Glomerular visceral epithelial cell (primary cell): ENCODE measurements around the gene GARNL3.

Experiments used
- DNase-seq: peaks from one replicate; pipeline ENCODE4 v3.0.0-alpha.2; 2016; ENCODE audit errors: extremely low spot score

Gene GARNL3

DNA sequence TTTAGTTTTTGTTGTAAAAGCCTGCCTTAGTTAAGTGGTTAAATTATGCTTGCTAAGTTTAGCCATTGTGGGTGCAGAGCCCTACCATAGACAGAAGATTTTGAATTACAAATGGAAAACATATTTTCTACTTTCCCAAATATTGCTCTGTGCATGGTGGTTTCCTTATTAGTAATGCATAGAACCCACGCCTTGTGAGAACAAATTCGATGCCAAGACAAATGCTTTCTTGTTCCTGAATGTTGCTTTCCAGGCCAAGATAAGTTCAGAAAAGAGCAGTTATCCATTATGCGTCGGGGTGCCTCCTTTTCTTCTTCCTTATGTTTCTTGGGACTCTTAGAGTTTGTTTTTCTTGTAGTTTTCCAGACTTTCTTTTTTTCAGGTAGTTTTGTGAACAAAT, 31.0 kb upstream of the GARNL3 start:
- no peak for DNase-seq

GRCh38 chr9:127233989-127234388, 30.6 kb upstream of the GARNL3 start:
- no peak for DNase-seq

- no peak for DNase-seq
Measured at GRCh38 chr9:127237801-127238200, 26.8 kb upstream of the GARNL3 start.

DNA sequence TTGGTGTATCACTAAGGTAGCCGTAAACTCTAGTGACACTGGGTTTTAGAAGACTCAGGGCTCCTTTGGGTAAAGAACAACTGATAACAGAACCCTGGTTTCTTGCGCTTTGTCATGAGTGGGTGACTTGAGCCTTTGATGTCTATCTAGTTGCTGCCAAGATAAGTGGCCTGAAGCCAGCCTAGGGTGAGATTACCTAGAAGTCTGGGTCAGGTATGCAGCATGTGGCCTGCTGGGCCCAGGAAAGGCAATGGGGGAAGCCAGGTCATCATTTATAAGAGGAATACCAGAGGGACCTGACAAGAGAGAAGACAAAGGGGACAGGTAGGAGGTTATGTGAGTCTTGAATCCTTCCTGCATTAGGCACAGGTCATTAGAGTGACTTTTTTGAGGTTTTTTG, 23.2 kb upstream of the GARNL3 start:
- no peak for DNase-seq

GRCh38 chr9:127244609-127245601, 19.7 kb upstream of the GARNL3 start:
- peak; percentile 94 for DNase-seq

GRCh38 chr9:127245637-127246164, 18.9 kb upstream of the GARNL3 start:
- DNase-seq: no peak

DNA sequence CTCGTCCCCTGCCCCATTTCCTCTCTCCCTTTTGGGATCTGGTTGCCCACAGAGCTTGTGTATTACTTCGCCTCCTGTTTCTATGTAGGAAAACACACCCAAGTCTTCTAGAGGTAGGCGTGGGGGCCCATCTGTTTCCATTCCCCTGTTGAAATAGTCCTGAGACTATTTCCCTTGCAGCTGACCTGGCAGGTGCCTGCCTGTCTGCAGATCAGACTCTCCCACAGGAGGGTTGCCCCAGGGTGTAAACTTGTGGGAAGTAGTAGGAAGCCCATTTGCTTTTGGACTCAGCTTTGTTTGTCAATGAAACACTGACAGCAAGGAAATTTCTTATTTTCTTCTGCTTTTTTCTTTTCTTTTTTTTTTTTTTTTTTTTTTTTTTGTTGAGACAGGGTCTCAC, 16.3 kb upstream of the GARNL3 start:
- DNase-seq: no peak

DNA sequence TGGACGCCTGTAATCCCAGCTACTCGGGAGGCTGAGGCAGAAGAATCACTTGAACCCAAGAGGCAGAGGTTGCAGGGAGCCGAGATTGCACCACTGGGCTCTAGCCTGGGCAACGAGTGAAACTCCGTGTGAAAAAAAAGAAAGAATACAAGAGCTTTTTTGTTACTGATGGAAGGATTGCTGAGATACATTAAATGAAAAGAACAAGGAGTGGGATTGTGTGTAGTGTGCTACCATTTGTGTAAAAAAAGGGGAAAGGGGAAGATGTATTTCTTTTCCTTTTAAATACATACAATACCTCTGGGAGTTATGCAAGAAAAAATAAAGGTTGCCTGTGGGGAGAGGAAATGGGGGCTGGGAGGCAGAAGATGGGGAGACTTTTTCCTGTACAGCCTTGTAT, 14.7 kb upstream of the GARNL3 start:
- DNase-seq: no peak

DNA sequence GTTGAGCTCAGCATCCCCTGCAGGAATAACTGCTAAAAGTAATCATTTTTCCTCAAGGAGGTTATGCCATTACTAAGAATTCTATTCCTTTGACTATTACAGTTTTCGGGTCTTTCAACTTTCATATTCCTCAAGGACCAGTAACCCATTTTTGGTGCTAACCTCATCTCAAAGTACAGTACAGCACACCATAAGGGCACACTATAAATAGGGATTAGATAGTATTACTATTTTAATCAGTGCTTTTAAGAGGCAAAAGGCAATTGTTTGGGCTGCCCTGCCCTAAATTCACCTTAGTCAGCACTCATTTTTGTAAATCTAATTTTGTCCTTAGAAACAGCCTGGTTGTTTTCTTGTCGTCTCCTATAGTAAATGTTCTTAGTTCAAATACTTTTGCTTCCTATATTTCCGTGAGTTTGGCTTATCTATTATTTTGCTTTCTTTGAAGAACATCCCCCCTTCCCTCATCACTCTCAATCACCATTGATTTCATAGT, 13.6 kb upstream of the GARNL3 start:
- no peak for DNase-seq

DNA sequence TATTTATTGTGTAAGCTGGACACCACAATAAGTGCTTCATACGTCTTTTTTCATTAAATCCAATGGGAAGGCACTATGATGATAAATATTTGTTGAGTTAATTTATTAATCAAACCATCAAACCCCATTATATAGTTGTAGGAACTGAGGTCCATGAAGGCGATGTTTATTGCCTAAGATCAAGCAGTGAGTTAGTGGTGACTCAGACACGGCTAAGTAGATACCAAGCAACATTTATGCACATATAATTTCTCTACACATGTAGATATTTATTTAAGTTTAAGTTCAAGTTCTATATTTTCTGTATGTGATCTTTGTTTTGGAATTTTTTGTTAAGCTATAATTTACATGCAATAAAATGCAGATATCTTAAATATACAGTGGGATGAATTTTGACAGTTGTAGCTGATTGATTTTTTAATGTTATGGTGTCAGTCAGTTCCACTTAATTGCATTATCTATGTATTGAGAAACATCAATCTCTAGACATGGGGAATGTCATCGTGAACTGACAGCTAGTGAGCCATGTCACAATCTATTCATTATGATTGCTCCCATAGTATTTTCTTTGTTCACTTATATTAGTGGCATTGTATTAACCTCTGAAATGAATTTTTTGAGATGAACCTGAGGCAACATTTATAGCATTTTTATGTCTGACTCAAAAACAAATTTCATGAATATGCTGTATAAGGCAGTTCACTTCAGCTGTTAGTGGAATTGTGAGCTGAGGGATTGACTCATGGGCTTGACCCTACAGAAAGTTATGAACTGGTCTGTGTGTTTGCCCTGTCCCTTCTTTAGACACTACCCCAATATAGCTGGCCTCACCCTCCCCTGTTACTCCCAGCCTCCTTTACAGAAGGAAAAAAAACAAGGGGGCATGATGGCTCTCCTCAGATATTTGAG, 11.9 kb upstream of the GARNL3 start:
- DNase-seq: no peak

DNA sequence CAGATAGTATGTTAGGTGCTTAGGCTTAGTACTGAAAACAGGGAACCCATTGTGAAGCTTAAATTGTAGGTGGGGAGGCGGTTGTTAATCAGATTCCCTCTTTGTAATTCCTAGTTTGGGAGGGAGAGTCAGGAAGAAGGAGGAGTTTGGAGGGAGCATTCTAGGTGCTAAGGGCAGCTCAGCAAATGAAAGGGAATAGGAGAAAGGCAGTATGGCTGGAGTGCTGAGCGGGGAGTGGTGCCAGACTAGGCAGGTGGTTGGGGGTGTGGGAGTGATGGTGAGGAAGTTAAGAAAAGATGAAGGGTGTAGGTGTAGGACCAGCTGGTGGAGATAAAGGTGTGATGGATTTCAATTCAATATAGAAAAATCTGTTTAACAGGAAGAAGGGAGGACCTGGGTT, 11.1 kb upstream of the GARNL3 start:
- DNase-seq: no peak

DNA sequence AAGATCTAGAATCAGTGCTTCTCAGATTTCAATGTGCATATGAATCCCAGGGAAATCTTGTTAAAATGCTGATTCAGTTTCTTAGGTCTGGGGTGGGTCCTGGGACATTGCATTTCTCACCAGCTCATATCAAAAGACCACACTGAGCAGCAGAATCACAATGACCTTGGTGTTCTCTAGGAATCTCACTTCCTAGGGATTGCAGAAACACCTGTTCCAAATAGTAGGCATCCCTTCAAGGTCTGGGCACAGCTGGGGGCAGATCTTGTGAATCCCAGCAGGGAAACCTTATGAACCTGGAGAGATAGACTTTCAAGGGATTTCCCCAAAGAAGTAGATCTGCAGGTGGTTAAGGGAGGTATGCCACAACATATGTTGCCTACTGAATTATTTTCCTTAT, 8.9 kb upstream of the GARNL3 start:
- no peak for DNase-seq

- DNase-seq: no peak
Measured at GRCh38 chr9:127256324-127256723, 8.2 kb upstream of the GARNL3 start.

- no peak for DNase-seq
Measured at GRCh38 chr9:127258606-127259471, 5.7 kb upstream of the GARNL3 start.

- DNase-seq: no peak
Measured at GRCh38 chr9:127262602-127263001, 2.0 kb upstream of the GARNL3 start.

DNA sequence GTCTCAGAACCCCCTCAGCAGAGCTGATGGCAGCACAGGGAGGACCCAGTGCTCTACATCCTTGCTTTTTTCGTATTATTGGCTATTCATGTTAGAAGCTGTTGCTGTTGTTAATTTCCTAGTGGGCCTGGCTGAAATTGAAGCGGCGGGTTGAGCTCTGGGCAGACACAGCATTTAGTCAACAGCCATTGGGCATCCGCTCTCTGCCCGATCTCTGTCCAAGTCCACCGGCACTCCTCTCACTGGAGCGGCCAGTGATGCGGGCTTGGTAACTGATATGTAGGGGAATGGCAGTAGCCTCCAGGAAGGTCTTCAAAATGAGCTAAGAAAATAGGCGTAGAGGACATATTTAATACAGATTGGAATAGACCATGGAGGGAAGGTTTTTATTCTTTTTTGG, 1.3 kb upstream of the GARNL3 start:
- no peak for DNase-seq

- DNase-seq: no peak
Measured at GRCh38 chr9:127263664-127264063, 910 bp upstream of the GARNL3 start.

DNA sequence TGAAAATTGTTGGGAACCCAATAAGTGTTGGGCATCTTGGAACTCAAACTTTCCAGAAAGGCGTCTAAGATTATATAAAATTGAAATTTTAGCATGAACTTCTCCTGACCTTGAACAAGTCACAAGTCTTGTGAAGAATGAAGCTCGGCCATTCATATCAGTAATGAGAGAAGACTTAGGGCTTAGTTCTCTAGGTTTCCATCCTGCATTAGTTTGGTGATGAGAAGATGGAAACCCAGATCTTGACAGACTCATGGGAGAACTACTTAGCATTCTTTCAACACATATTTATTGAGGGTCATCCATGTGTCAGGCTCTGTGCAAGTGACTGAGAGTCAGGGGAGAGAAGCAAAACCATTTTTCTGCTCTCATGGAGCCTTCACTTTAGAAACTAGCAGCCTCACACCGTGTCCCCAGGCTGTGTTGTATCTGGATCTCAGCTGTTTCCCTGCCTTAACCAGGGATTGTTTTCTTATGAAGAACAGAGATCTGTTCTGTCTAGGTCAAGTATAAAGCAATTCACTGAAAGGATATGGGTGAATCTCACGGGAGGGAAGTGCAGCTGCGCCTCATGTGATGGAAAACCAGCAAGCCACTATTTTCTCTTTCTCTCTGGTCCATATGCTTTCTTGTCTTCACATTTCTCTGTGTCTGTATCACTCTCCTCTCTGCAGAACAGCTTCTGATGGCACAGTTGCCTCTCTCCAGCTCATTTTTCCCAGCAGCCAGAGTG, 3.4 kb downstream of the GARNL3 start:
- DNase-seq: no peak

DNA sequence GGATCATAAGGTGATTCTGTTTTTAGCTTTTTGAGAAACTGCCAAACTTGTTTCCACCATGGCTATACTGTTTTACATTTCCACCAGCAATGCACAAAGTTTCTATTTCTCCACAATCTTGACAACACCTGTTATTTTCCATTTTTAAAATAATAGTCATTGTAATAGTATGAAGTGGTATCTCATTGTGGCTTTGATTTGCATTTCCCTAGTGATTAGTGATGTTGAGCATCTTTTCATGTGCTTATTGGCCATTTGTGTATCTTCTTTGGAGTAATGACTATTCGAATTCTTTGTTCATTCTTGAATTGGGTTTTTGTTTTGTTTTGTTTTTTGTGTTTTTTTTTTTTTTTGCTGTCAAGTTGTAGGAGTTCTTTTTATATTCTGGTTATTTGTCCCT, 4.9 kb downstream of the GARNL3 start:
- DNase-seq: no peak

- no peak for DNase-seq
Measured at GRCh38 chr9:127273326-127273725, 8.8 kb downstream of the GARNL3 start.

DNA sequence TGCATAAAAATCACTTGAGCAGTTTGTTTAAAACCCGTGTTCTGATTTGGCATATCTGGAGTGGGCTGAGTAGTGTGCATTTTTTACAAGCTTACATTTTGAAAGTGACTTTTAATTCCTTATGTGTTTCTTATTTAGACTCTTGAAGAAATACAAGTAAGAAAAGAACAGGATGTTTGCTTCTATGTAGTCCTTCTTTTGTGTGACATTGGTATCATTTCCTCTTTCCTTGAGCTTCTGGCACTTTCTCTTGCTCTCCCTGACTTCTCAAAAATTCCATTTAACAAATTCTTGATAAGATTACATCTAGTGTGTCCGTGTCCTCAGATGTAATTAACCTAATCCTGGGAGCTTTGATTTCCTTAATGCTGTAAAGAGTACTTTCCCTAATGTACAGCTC, 12.5 kb downstream of the GARNL3 start:
- no peak for DNase-seq
